GM19099 (cell line): ENCODE data around the gene HMBS.
A peak's percentile ranks its signal among the peaks of the same experiment; 100 is the strongest.

Experiments used
- POLR2A ChIP-seq: IDR thresholded peaks from 3 replicates; pipeline ENCODE4 v1.6.1; 2011; ENCODE audit warnings: low read depth; ENCODE audit not compliant: insufficient read length; ENCODE audit errors: extremely low read depth

HMBS gene

GRCh38 chr11:119107538-119108145 is 23.0 kb downstream of the HMBS start:
- TF ChIP-seq POLR2A = no peak

DNA sequence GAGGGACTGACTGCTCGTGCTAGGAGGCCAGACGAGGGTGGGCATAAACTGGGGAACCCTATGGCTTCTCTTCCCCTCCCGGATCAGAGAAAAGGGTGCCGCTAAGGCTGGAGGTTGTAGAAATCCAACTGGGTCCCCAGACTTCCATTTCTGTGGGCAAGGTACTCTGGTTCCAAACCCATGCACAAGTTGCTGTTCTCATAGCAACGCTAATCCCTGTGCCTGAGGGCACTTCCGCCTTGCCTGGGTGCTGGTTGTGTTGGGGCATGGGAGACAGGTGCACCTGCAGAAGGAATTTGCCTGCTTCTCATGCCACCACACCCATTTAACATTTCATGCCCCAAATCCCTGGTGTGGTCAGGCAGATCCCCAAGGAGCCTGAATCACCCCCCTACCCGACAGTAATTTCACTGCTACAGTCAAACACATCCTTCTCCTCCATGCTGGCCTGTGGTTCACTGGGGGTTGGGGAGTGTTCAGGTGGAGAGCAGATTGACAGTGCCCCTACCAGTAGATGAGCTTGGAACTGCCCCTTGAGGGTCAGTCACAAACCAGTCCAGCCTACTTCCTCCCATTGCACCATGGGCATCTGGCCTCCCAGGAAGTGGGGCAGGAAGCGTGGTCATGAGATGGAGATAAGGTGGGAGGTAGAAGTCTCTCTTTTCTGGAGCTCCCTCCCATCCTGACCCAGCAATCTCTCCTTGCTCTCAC is 23.6 kb downstream of the HMBS start:
- TF ChIP-seq POLR2A = peak; percentile 32

DNA sequence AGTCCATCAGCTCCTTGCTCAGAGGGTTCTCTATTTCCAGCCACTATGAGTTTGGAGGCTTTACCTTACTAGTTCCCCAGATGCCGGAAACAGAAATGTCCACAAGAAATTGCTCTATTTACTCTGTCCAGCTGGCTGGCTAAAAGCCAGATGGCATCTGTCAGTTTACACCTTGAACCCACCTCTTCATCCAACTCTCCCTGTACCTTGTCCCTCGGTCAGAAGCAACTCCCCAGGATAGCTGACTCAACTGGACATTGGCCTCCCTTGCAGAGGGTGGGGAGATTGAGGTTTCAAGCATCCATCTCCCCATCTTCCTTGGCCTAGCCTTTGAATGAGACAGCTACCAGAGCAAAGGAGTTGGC is 24.2 kb downstream of the HMBS start:
- no peak for TF ChIP-seq POLR2A

DNA sequence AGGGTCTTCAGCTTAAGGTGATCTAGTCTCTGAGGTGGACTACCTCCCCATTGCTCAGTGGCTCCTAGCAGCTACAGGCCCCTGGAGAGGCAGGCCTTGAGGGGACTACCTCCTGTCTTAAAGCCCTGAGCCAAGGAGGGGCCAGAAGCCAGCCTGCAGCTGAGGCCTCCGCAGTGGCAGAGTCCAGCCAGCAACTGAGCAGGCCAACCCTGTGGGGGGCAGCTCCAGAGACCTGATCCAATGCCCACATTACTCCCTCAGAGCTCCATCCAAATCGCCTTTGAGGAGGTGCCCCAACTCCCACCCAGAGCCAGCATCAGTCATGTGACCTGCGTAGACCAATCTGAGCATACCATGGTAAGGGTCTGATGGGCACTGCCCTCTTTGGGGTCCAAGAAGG is 25.2 kb downstream of the HMBS start:
- no peak for TF ChIP-seq POLR2A

GRCh38 chr11:119110439-119110838 is 25.8 kb downstream of the HMBS start:
- no peak for TF ChIP-seq POLR2A

GRCh38 chr11:119111361-119111925 is 26.8 kb downstream of the HMBS start:
- TF ChIP-seq POLR2A = no peak

DNA sequence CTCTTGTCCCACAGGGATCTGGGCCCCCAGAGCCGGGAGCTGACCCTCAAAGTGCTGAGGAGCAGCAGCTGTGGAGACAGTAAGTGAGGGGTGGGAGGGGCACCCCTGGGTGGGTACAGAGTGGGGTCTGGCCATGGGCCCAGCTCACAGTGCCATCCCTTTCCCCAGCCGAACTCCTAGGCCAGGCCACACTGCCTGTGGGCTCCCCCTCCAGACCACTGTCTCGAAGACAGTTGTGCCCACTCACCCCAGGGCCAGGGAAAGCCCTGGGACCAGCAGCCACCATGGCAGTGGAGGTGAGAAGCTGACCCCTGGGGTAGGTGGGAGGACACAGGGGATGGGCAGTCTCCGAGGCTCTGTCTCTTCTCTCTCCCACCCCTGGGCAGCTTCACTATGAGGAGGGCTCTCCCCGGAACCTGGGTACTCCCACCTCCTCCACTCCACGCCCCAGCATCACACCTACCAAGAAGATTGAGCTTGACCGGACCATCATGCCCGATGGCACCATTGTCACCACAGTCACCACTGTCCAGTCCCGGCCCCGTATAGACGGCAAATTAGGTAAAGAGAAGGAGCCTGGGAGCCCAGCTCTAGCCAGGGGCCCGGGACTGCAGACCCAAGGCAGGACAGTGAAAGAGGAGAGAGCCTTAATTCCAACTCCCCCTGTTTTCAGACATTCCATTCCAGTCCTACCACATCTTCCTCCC is 27.8 kb downstream of the HMBS start:
- TF ChIP-seq POLR2A = no peak

- TF ChIP-seq POLR2A = no peak
Observed at GRCh38 chr11:119113716-119114115, 29.0 kb downstream of the HMBS start.

GRCh38 chr11:119114351-119114750 is 29.7 kb downstream of the HMBS start:
- TF ChIP-seq POLR2A = no peak

DNA sequence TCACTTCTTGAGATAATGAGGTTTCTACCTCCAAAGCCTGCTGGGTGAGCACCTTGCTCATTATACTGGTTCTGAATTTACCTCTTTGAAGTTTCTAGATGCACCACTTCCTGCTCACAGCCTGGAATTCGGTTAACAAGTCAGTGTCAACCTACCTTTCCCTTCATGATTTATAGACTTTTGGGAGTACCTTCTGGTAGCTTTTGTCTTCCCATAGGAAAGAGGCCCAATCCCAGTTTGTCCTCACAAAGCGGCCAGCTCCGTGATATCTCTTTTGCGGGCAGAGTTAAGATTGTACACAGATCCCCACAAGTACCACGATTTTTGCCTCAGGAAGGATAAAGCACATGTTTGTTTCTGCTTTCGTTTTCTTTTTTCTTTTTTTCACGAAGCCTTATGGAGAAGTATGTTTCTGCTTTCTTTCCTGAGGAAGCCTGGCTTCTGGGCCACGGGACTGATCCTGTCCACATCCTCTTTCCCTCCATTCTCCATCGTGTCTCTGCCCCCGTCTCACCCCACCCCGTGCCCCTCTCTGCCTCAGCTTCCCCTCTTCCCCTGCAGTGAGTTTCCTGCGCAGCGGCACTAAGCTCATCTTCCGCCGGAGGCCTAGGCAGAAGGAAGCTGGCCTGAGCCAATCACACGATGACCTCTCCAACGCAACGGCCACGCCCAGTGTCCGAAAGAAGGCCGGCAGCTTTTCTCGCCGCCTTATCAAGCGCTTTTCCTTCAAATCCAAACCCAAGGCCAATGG is 31.0 kb downstream of the HMBS start:
- TF ChIP-seq POLR2A = no peak

GRCh38 chr11:119116235-119116594 is 31.5 kb downstream of the HMBS start:
- TF ChIP-seq POLR2A = no peak

GRCh38 chr11:119116601-119117000 is 31.9 kb downstream of the HMBS start:
- TF ChIP-seq POLR2A = no peak

DNA sequence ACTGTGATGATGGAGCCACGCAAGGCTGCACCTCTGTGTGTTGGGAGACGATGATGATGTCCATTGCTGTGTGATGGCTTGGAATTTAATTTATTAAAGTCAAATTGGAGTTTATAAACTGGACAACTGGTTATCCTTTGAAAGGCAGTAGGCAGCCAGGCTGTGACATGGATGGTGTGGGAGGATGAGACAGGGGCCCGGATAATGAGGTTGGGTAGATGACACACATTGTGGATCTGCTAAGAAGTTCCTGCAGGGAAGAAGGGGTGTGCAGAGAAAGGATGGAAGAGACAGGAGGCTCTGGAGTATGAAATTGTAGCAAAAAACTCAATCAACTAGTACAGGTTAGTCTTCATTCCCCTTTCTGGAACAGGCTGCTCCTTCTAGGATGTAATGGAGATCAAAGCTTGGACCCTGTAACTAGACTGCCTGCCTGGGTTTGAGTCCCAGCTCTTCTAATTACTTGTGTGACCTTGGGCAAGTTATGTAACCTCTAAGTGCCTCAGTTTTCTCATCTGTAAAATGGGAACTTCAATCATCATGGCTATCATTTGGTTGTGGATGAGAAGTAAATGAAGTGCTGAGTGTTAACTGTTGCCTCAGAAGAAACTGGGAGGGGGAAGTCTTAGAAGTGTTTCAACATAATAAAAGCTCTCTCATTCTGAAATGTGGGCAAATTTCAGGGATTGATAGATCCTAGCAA is 32.5 kb downstream of the HMBS start:
- TF ChIP-seq POLR2A = no peak

GRCh38 chr11:119118227-119118626 is 33.5 kb downstream of the HMBS start:
- no peak for TF ChIP-seq POLR2A

- no peak for TF ChIP-seq POLR2A
Observed at GRCh38 chr11:119118946-119119345, 34.3 kb downstream of the HMBS start.
